ENCODE measurements around the gene MMP11.

The MMP11 gene

DNA sequence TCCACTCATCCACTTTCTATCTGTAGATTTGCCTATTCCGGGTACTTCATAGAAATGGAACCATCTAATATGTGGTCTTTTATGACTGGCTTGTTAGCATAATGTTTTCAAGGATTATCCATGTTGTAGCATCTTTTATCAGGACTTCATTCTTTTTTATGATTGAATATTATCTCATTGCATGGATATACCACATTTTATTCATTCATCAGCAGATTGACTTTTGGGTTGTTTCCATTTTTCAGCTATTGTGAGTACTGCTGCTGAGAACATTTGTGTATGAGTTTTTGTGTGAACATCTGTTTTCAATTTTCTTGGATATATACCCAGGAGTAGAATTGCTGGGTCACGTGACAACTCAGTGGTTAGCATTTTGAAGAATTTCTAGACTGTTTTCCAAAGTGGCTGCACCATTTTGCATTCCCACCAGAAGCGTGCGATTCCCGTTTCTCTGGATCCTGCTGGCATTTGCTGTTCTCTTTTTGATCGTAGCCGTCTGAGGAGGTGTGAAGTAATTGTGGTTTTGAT, 57.3 kb downstream of the MMP11 start:
- Histone ChIP-seq H3K4me1 (ENCODE audit: insufficient read depth, low read length) (no peaks in the 10 kb centered on the region), H3K36me3 (ENCODE audit: insufficient read depth, low read depth, low read length) (peaks cover 84% of the 10 kb centered on the region), H3K4me3 (ENCODE audit: low read length) (no peak overlapping the region), H3K9me3 (ENCODE audit: insufficient read depth, low read depth, low read length) (no peaks in the 10 kb centered on the region), H3K9ac (ENCODE audit: low read depth, low read length) (no peak overlapping the region), H3K27ac (ENCODE audit: low read length) (no peak overlapping the region), H3K27me3 (ENCODE audit: insufficient read depth, low read length) (no peaks in the 10 kb centered on the region)

DNA sequence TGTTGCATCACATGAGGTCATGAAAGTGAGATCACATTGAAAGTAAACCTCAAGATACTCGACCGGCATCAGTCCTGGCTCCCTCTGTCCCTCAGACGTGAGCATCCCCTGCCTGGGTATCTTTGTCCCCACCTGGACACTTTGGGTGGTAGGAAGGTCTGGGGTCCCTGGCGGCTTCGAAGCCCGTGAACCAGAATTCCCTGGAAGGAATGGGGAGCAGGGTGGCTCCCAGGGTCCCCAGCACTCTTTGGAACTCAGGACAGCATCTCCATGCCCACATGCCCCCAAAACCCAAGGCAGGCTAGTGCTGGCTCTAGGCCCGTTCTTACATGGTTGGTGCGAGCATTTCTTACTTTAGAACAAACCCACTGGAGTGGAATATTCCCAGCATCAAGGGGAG, 58.6 kb downstream of the MMP11 start:
- no peak overlapping the region for H3K27ac ChIP-seq (ENCODE audit: low read length)
- H3K36me3 ChIP-seq (ENCODE audit: insufficient read depth, low read depth, low read length): peaks cover 83% of the 10 kb centered on the region
- H3K27me3 ChIP-seq (ENCODE audit: insufficient read depth, low read length): no peaks in the 10 kb centered on the region
- H3K4me1 ChIP-seq (ENCODE audit: insufficient read depth, low read length): no peaks in the 10 kb centered on the region
- no peak overlapping the region for H3K4me3 ChIP-seq (ENCODE audit: low read length)
- no peak overlapping the region for H3K9ac ChIP-seq (ENCODE audit: low read depth, low read length)
- H3K9me3 ChIP-seq (ENCODE audit: insufficient read depth, low read depth, low read length): no peaks in the 10 kb centered on the region

DNA sequence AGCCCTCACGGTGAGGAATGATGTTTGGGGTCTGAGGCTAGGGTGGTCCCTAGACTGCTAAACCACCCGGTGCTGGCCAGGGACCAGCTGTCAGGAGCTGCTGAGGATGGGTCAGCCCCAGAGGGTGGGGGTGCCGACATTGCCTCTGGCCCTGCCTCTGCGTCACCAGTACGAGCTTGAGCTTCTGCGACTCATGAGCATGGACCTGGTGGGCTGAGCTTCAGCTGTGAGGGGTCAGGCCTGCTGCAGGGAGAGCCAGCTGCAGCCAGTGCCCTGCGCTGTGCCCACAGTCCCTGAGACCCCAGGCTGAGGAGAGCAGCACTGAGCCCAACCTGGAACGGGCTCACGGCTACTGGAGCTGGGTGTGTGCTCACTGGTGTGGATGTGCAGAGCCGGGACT, 59.1 kb downstream of the MMP11 start:
- H3K27me3 ChIP-seq (ENCODE audit: insufficient read depth, low read length): no peaks in the 10 kb centered on the region
- H3K36me3 ChIP-seq (ENCODE audit: insufficient read depth, low read depth, low read length): peaks cover 80% of the 10 kb centered on the region
- H3K4me1 ChIP-seq (ENCODE audit: insufficient read depth, low read length): no peaks in the 10 kb centered on the region
- H3K9me3 ChIP-seq (ENCODE audit: insufficient read depth, low read depth, low read length): no peaks in the 10 kb centered on the region
- H3K9ac ChIP-seq (ENCODE audit: low read depth, low read length): no peak overlapping the region
- H3K4me3 ChIP-seq (ENCODE audit: low read length): no peak overlapping the region
- H3K27ac ChIP-seq (ENCODE audit: low read length): no peak overlapping the region

DNA sequence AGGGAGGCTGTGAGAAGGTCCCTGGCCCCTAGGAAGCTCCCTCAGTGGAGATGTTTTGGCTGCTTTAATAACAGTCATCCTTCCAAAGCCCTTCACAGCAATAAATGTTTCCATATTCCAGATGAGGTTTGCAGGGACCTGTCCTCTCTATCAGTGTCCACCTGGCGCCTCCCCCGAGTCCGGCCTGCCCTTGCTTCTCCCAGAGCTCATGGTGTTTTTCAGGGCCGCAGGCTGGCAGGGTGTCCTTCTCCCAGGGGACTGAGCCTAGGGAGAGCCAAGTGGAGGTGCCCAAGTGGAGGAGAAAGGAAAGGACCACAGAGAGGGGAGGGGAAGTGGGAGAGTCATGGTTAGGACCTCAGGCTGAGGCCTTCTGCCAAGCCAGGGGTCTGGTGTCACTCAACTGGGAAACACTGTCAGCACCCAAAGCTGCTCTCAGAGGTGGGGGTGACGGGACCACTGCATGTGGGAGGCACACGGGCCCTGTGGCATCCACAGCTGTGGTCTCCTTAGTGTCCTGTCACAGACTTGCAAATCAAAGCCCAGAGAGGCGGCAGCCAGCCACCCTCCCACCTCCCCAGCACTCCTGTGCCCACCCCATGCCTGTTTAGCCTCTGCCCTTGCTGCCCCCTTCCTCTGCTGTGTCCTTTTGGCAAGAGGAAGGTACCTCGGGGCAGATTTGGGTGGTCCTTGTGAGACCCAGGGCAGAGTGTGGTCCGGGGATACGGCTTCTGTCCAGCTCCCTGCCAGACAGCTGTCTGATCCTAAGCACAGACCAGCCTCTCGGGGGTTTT, 59.8 kb downstream of the MMP11 start:
- no peak overlapping the region for H3K27ac ChIP-seq (ENCODE audit: low read length)
- peaks cover 74% of the 10 kb centered on the region for H3K36me3 ChIP-seq (ENCODE audit: insufficient read depth, low read depth, low read length)

DNA sequence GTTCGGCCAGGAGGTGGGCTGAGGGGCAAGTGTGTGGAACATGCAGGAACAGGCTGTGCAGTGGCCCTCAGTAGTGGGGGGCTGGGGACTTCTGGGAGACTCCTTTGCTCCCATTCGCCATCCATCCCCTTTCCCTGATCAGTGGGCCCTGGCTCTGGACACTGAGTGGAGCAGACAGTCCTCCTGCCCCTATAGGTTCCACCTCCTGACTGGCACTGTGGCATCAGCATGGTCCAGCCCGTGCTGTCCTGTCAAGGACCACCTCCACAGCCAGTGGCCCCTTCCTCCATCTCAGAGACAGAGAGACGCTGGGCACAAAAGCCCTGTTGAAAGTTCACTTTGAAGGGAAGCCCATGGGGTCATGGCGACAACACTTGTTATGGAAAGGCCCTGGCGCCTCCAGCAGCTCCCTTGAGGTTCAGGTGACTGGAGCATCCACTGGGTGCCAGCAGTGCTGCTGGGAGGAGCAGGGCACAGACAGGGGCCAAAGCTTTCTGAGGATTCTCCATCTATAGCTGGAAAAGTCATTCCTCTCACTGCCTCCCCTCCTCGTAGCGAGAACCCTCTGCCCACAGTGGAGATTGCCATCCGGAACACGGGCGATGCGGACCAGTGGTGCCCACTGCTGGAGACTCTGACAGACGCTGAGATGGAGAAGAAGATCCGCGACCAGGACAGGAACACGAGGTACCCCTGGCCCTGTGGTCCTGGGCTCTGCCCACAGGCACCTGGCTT, 60.5 kb downstream of the MMP11 start:
- H3K9me3 ChIP-seq (ENCODE audit: insufficient read depth, low read depth, low read length): no peaks in the 10 kb centered on the region
- H3K9ac ChIP-seq (ENCODE audit: low read depth, low read length): no peak overlapping the region
- H3K4me3 ChIP-seq (ENCODE audit: low read length): no peak overlapping the region
- H3K27me3 ChIP-seq (ENCODE audit: insufficient read depth, low read length): no peaks in the 10 kb centered on the region
- H3K36me3 ChIP-seq (ENCODE audit: insufficient read depth, low read depth, low read length): peaks cover 68% of the 10 kb centered on the region
- no peak overlapping the region for H3K27ac ChIP-seq (ENCODE audit: low read length)
- H3K4me1 ChIP-seq (ENCODE audit: insufficient read depth, low read length): no peaks in the 10 kb centered on the region

More for the DNA sequence above, 59.8 kb downstream of the MMP11 start:
- H3K27me3 ChIP-seq (ENCODE audit: insufficient read depth, low read length): no peaks in the 10 kb centered on the region
- no peak overlapping the region for H3K4me3 ChIP-seq (ENCODE audit: low read length)
- no peak overlapping the region for H3K9ac ChIP-seq (ENCODE audit: low read depth, low read length)
- no peaks in the 10 kb centered on the region for H3K9me3 ChIP-seq (ENCODE audit: insufficient read depth, low read depth, low read length)
- no peaks in the 10 kb centered on the region for H3K4me1 ChIP-seq (ENCODE audit: insufficient read depth, low read length)
